Tibial nerve (tissue), 4 donors: ENCODE measurements around the gene MYO7A.

Experiments used
- CTCF ChIP-seq, 5 experiments: fragments of 200-600 bp in 3 of 5; fragments of 450-650 bp in 2 of 5; sonication (generic) in 3 of 5; IDR thresholded peaks; one replicate each; pipeline ENCODE4 v1.5.1; 2016 to 2019; ENCODE audit warnings: antibody characterized with exemption in 5 of 5, mild to moderate bottlenecking in 3 of 5, moderate library complexity in 2 of 5
- EP300 ChIP-seq, 2 donors: sonication (generic); formaldehyde crosslinking; IDR thresholded peaks; one replicate each; pipeline ENCODE4 v1.6.1; 2017; ENCODE audit warnings: antibody characterized with exemption in 2 of 2, mild to moderate bottlenecking in 1 of 2
- POLR2A ChIP-seq, 2 donors: fragments of 450-650 bp; IDR thresholded peaks; one replicate each; pipeline ENCODE4 v1.6.1; 2017; ENCODE audit warnings: antibody characterized with exemption in 2 of 2, mild to moderate bottlenecking in 2 of 2, moderate library complexity in 2 of 2

- TF ChIP-seq CTCF (IDR thresholded peaks at IDR 0.05) (no peak), POLR2A (IDR thresholded peaks at IDR 0.05) (no peak), EP300 (IDR thresholded peaks at IDR 0.05) (no peak)
These were observed 45.0 kb upstream of the MYO7A start for GRCh38 chr11:77082838-77083565.
